Caco-2 (cell line): ENCODE results near the gene CTAG1B. TPM values are rescaled to one million over a fixed set of nuclear protein-coding genes. Genes with fewer than 3 reads are reported as not detected.

ENCODE experiments used
- BruUV-seq: library from RNA; stranded (reverse); fragments of 400-500 nt; replicated peaks from 2 replicates; lab custom pipeline; 2021; lab: Mats Ljungman, UMichigan
- CTCF ChIA-PET: fragments of 300-600 bp; sonication (Branson Sonifier 250); formaldehyde crosslinking; loops from one replicate; lab custom pipeline; 2022; ENCODE audit warnings: antibody characterized with exemption; lab: Charles Lee
- POLR2A ChIA-PET: fragments of 300-600 bp; sonication (Branson Sonifier 250); formaldehyde crosslinking; loops from one replicate; lab custom pipeline; 2022; ENCODE audit warnings: antibody characterized with exemption; lab: Charles Lee
- DNase-seq, 2 experiments: peaks; one replicate each; pipeline versions ENCODE4 v3.0.0 to v3.0.0-alpha.2; 2020 to 2022
- H3K27me3 ChIP-seq: replicated peaks from 2 replicates; pipeline ENCODE4 v1.6.0; 2011; ENCODE audit warnings: low read length; ENCODE audit not compliant: control insufficient read depth, insufficient read depth
- H3K36me3 ChIP-seq: 2 replicates; pipeline ENCODE4 v1.5.1; 2011; ENCODE audit warnings: low read length; ENCODE audit not compliant: control insufficient read depth, insufficient read depth
- H3K4me1 ChIP-seq: fragments of 250-450 bp; sonication (Bioruptor Pico); 2 replicates; pipeline ENCODE4 v1.5.1; 2020; ENCODE audit warnings: mild to moderate bottlenecking
- H3K4me3 ChIP-seq: 2 replicates; pipeline ENCODE4 v1.5.1; 2011; ENCODE audit warnings: low read depth, mild to moderate bottlenecking, control low read depth, low read length
- H3K9me3 ChIP-seq: fragments of 250-450 bp; sonication (Bioruptor Pico); 2 replicates; pipeline ENCODE4 v1.5.1; 2020; ENCODE audit warnings: mild to moderate bottlenecking, moderate library complexity
- H3K27ac Mint-ChIP-seq: one replicate; pipeline ENCODE4 v1.8.0; 2022; ENCODE audit warnings: mixed read lengths; ENCODE audit not compliant: unreplicated experiment
- H3K27me3 Mint-ChIP-seq: one replicate; pipeline ENCODE4 v1.8.0; 2022; ENCODE audit warnings: mixed read lengths; ENCODE audit not compliant: insufficient read depth, unreplicated experiment
- H3K36me3 Mint-ChIP-seq: one replicate; pipeline ENCODE4 v1.8.0; 2022; ENCODE audit warnings: mild to moderate bottlenecking, mixed read lengths; ENCODE audit not compliant: insufficient read depth, unreplicated experiment
- H3K4me1 Mint-ChIP-seq: one replicate; pipeline ENCODE4 v1.8.0; 2022; ENCODE audit warnings: low read depth, mixed read lengths; ENCODE audit not compliant: unreplicated experiment
- H3K4me3 Mint-ChIP-seq: one replicate; pipeline ENCODE4 v1.8.0; 2022; ENCODE audit warnings: mild to moderate bottlenecking, moderate library complexity, mixed read lengths; ENCODE audit not compliant: unreplicated experiment
- H3K9me3 Mint-ChIP-seq: one replicate; pipeline ENCODE4 v1.8.0; 2022; ENCODE audit warnings: mixed read lengths; ENCODE audit not compliant: unreplicated experiment
- intact Hi-C: fragments of 100-400 bp; cut with micrococcal nuclease; formaldehyde crosslinking; loops from one replicate; pipeline ENCODE4 v1.10.0; 2022; ENCODE audit not compliant: unreplicated experiment
- total RNA-seq: library from RNA; stranded (reverse); gene quantifications from 2 replicates; pipeline ENCODE4 v1.2.3, GENCODE V29; 2022
- TF ChIP-seq, protein P1 (sequence below), 2 experiments: fragments of 200-600 bp in 1 of 2; IDR thresholded peaks; 1 replicate in 1 of 2; 2 replicates in 1 of 2; pipeline versions ENCODE4 v1.5.1 to v1.8.0; 2011 to 2022; ENCODE audit warnings: antibody characterized with exemption in 1 of 2, control low read depth in 1 of 2, inconsistent platforms in 1 of 2, low read depth in 1 of 2, low read length in 1 of 2, mild to moderate bottlenecking in 1 of 2, moderate library complexity in 1 of 2; ENCODE audit not compliant: insufficient read depth in 1 of 2, severe bottlenecking in 1 of 2, unreplicated experiment in 1 of 2

Gene CTAG1B
- total RNA-seq, 1 experiment from 2014 or later: not detected

GRCh38 chrX:154652311-154653047 is 33.4 kb upstream of the CTAG1B start:
- H3K9me3 Mint-ChIP-seq: no peaks in the 10 kb centered on the region

GRCh38 chrX:154650221-154650510 is 31.1 kb upstream of the CTAG1B start:
- CTCF ChIA-PET: no interaction called here

More at GRCh38 chrX:154652311-154653047, 33.4 kb upstream of the CTAG1B start:
- Mint-ChIP-seq H3K4me1 (no peaks in the 10 kb centered on the region), H3K4me3 (no peak overlapping the region), H3K27me3 (peaks cover 6% of the 10 kb centered on the region), H3K36me3 (no peaks in the 10 kb centered on the region), H3K27ac (no peak overlapping the region)
- H3K4me1 ChIP-seq: no peaks in the 10 kb centered on the region
- no peaks in the 10 kb centered on the region for H3K36me3 ChIP-seq
- POLR2A ChIA-PET: no interaction called here
- TF ChIP-seq, protein P1, sequence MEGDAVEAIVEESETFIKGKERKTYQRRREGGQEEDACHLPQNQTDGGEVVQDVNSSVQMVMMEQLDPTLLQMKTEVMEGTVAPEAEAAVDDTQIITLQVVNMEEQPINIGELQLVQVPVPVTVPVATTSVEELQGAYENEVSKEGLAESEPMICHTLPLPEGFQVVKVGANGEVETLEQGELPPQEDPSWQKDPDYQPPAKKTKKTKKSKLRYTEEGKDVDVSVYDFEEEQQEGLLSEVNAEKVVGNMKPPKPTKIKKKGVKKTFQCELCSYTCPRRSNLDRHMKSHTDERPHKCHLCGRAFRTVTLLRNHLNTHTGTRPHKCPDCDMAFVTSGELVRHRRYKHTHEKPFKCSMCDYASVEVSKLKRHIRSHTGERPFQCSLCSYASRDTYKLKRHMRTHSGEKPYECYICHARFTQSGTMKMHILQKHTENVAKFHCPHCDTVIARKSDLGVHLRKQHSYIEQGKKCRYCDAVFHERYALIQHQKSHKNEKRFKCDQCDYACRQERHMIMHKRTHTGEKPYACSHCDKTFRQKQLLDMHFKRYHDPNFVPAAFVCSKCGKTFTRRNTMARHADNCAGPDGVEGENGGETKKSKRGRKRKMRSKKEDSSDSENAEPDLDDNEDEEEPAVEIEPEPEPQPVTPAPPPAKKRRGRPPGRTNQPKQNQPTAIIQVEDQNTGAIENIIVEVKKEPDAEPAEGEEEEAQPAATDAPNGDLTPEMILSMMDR (IDR thresholded peaks at IDR 0.05; ENCODE audit: insufficient read depth in 1 of 2, low read depth in 1 of 2, low read length in 1 of 2, severe bottlenecking in 1 of 2, unreplicated experiment in 1 of 2): no peak
- no peak overlapping the region for H3K4me3 ChIP-seq
- no peaks in the 10 kb centered on the region for H3K27me3 ChIP-seq
- no peak for DNase-seq
- BruUV-seq: no TSS peak
- no peaks in the 10 kb centered on the region for H3K9me3 ChIP-seq
- CTCF ChIA-PET: no interaction called here
- intact Hi-C loops: no loop called here

DNA sequence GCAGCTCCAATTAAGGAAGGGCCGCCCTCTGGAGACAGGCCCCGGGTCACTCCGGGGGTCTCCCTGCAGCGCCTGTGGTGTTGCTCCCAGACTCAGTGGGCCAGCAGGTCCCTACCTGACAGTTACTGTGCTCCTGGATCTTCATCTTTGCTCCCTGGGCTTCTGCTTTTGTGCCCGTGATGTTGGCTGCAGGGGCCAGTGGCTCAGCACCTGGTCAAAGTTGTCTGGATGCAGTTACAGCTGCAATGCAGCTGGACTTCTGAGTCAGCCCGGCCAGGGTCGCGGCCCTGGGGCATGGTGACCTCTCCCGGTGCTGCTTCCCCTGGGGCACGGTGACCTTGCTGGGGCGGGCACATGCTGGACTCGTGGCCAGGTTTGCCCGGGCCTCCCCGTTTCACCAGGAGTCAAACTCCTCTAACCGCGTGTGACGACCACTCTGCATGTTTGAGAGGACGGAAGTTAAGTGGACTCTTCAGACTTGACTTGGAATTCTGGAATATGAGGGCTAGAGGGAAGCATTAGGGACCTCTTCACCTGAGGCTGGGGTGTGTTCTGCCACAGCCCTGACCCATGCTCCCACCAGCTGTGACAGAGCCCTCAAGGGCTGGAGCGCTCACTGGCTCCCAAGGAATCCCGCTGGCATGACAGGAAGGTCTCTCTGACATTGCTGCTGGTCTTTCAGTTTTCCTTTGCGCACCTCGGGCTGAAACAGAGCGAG is 30.6 kb upstream of the CTAG1B start:
- intact Hi-C loops: no loop called here
- TF ChIP-seq, protein P1 (IDR thresholded peaks at IDR 0.05; ENCODE audit: insufficient read depth in 1 of 2, low read depth in 1 of 2, low read length in 1 of 2, severe bottlenecking in 1 of 2, unreplicated experiment in 1 of 2): no peak
- Mint-ChIP-seq H3K9me3 (no peaks in the 10 kb centered on the region), H3K27me3 (peaks cover 4% of the 10 kb centered on the region), H3K4me3 (no peak overlapping the region), H3K4me1 (no peaks in the 10 kb centered on the region), H3K36me3 (no peaks in the 10 kb centered on the region), H3K27ac (no peak overlapping the region)
- Histone ChIP-seq H3K36me3 (no peaks in the 10 kb centered on the region), H3K9me3 (no peaks in the 10 kb centered on the region), H3K4me1 (no peaks in the 10 kb centered on the region), H3K4me3 (no peak overlapping the region), H3K27me3 (no peaks in the 10 kb centered on the region)
- POLR2A ChIA-PET: no interaction called here
- no peak for DNase-seq
- CTCF ChIA-PET: no interaction called here
- BruUV-seq: no TSS peak

More at GRCh38 chrX:154650221-154650510, 31.1 kb upstream of the CTAG1B start:
- H3K27me3 ChIP-seq: no peaks in the 10 kb centered on the region
- H3K9me3 ChIP-seq: no peaks in the 10 kb centered on the region
- no TSS peak for BruUV-seq
- no peaks in the 10 kb centered on the region for H3K4me1 ChIP-seq
- no peak overlapping the region for H3K4me3 Mint-ChIP-seq
- POLR2A ChIA-PET: no interaction called here
- TF ChIP-seq, protein P1 (IDR thresholded peaks at IDR 0.05; ENCODE audit: insufficient read depth in 1 of 2, low read depth in 1 of 2, low read length in 1 of 2, severe bottlenecking in 1 of 2, unreplicated experiment in 1 of 2): no peak
- H3K4me3 ChIP-seq: no peak overlapping the region
- peaks cover 4% of the 10 kb centered on the region for H3K27me3 Mint-ChIP-seq
- intact Hi-C loops: no loop called here
- no peaks in the 10 kb centered on the region for H3K36me3 Mint-ChIP-seq
- H3K9me3 Mint-ChIP-seq: no peaks in the 10 kb centered on the region
- H3K4me1 Mint-ChIP-seq: no peaks in the 10 kb centered on the region
- H3K36me3 ChIP-seq: no peaks in the 10 kb centered on the region
- no peak for DNase-seq
- H3K27ac Mint-ChIP-seq: no peak overlapping the region
